H9 (cell line): ENCODE measurements around the gene MAPK6. TPM values are rescaled to one million over a fixed set of nuclear protein-coding genes. Genes with fewer than 3 reads are reported as not detected.

ENCODE experiments used
- DNase-seq: peaks from one replicate; pipeline ENCODE4 v3.0.0-alpha.2; 2017
- H2AFZ ChIP-seq: one replicate; pipeline ENCODE4 v1.6.1; 2013; ENCODE audit warnings: mild to moderate bottlenecking, low read length, control low read depth, moderate library complexity
- H2AK5ac ChIP-seq: 2 replicates; pipeline ENCODE4 v1.6.1; 2013; ENCODE audit warnings: low read length, control low read depth, mixed read lengths; ENCODE audit not compliant: insufficient read length
- H2BK120ac ChIP-seq: one replicate; pipeline ENCODE4 v1.6.1; 2013; ENCODE audit warnings: low read depth, mild to moderate bottlenecking, low read length, control low read depth, inconsistent platforms; ENCODE audit not compliant: poor library complexity, severe bottlenecking
- H2BK12ac ChIP-seq: 2 replicates; pipeline ENCODE4 v1.6.1; 2013; ENCODE audit warnings: low read length, control low read depth, mixed read lengths, low read depth; ENCODE audit not compliant: insufficient read length
- H2BK15ac ChIP-seq: 2 replicates; pipeline ENCODE4 v1.6.1; 2013; ENCODE audit warnings: low read depth, low read length, control low read depth
- H2BK20ac ChIP-seq: one replicate; pipeline ENCODE4 v1.6.1; 2013; ENCODE audit warnings: low read depth, mild to moderate bottlenecking, low read length, control low read depth, inconsistent platforms; ENCODE audit not compliant: poor library complexity, severe bottlenecking
- H2BK5ac ChIP-seq: 2 replicates; pipeline ENCODE4 v1.6.1; 2013; ENCODE audit warnings: low read length, control low read depth, mixed read lengths; ENCODE audit not compliant: insufficient read length
- H3K14ac ChIP-seq: 2 replicates; pipeline ENCODE4 v1.6.1; 2013; ENCODE audit warnings: low read length, control low read depth; ENCODE audit not compliant: insufficient read depth
- H3K18ac ChIP-seq: 2 replicates; pipeline ENCODE4 v1.6.1; 2013; ENCODE audit warnings: low read depth, mild to moderate bottlenecking, mixed read lengths, low read length, control low read depth; ENCODE audit not compliant: insufficient read length
- H3K23ac ChIP-seq: 2 replicates; pipeline ENCODE4 v1.6.1; 2013; ENCODE audit warnings: low read length, control low read depth, mixed read lengths, low read depth; ENCODE audit not compliant: insufficient read length
- H3K23me2 ChIP-seq: 2 replicates; pipeline ENCODE4 v1.6.1; 2013; ENCODE audit warnings: low read depth, mild to moderate bottlenecking, mixed read lengths, low read length, control low read depth; ENCODE audit not compliant: insufficient read length, poor library complexity, severe bottlenecking
- H3K27ac ChIP-seq: 2 replicates; pipeline ENCODE4 v1.5.1; 2013; ENCODE audit warnings: low read length, control low read depth, mixed read lengths, low read depth; ENCODE audit not compliant: insufficient read length
- H3K27me3 ChIP-seq: 2 replicates; pipeline ENCODE4 v1.6.1; 2013; ENCODE audit warnings: low read length, control low read depth, inconsistent platforms; ENCODE audit not compliant: insufficient read depth
- H3K4ac ChIP-seq: 2 replicates; pipeline ENCODE4 v1.6.1; 2013; ENCODE audit warnings: low read depth, mild to moderate bottlenecking, control low read depth, inconsistent platforms, low read length, moderate library complexity
- H3K4me1 ChIP-seq: 2 replicates; pipeline ENCODE4 v1.6.1; 2013; ENCODE audit warnings: low read length, control low read depth, inconsistent platforms; ENCODE audit not compliant: insufficient read depth
- H3K4me2 ChIP-seq: 2 replicates; pipeline ENCODE4 v1.6.1; 2013; ENCODE audit warnings: low read length, control low read depth, mixed read lengths; ENCODE audit not compliant: insufficient read length, insufficient read depth
- H3K56ac ChIP-seq: 2 replicates; pipeline ENCODE4 v1.6.1; 2013; ENCODE audit warnings: low read depth, mild to moderate bottlenecking, mixed read lengths, low read length, control low read depth; ENCODE audit not compliant: insufficient read length
- H3K79me1 ChIP-seq: 2 replicates; pipeline ENCODE4 v1.6.1; 2013; ENCODE audit warnings: low read depth, mild to moderate bottlenecking, moderate library complexity, low read length, control low read depth, inconsistent platforms; ENCODE audit not compliant: insufficient read depth, poor library complexity, severe bottlenecking
- H3K79me2 ChIP-seq: 2 replicates; pipeline ENCODE4 v1.6.1; 2013; ENCODE audit warnings: low read length, control low read depth, inconsistent platforms; ENCODE audit not compliant: insufficient read depth
- H3K9ac ChIP-seq: 2 replicates; pipeline ENCODE4 v1.6.1; 2013; ENCODE audit warnings: low read length, control low read depth, mixed read lengths; ENCODE audit not compliant: insufficient read length; ENCODE audit errors: extremely low read depth
- H3K9me3 ChIP-seq: one replicate; pipeline ENCODE4 v1.6.1; 2013; ENCODE audit warnings: low read depth, low read length, inconsistent platforms; ENCODE audit not compliant: control insufficient read depth
- H3T11ph ChIP-seq: one replicate; pipeline ENCODE4 v1.6.1; 2013; ENCODE audit warnings: mild to moderate bottlenecking, low read length, control low read depth, inconsistent platforms
- H4K20me1 ChIP-seq: one replicate; pipeline ENCODE4 v1.6.1; 2013; ENCODE audit not compliant: control insufficient read depth, insufficient read length, insufficient read depth
- H4K5ac ChIP-seq: 2 replicates; pipeline ENCODE4 v1.6.1; 2013; ENCODE audit warnings: low read depth, mild to moderate bottlenecking, mixed read lengths, low read length, control low read depth; ENCODE audit not compliant: insufficient read length
- H4K8ac ChIP-seq: replicated peaks from 2 replicates; pipeline ENCODE4 v1.6.1; 2013; ENCODE audit warnings: low read length, control low read depth, mixed read lengths, low read depth; ENCODE audit not compliant: insufficient read length
- H4K91ac ChIP-seq: 2 replicates; pipeline ENCODE4 v1.6.1; 2013; ENCODE audit warnings: low read depth, mild to moderate bottlenecking, moderate library complexity, mixed read lengths, low read length, control low read depth; ENCODE audit not compliant: insufficient read length
- H3K27ac Mint-ChIP-seq, 3 experiments: 2 replicates in 2 of 3; 3 replicates in 1 of 3; pipeline ENCODE4 v1.8.0; 2020 to 2021; ENCODE audit warnings: mixed read lengths in 3 of 3, mild to moderate bottlenecking in 1 of 3, moderate library complexity in 1 of 3
- H3K27me3 Mint-ChIP-seq: 2 replicates; pipeline ENCODE4 v1.8.0; 2021; ENCODE audit warnings: low read depth, mild to moderate bottlenecking, moderate library complexity, mixed read lengths
- H3K36me3 Mint-ChIP-seq, 3 experiments: 2 replicates in 2 of 3; 3 replicates in 1 of 3; pipeline ENCODE4 v1.8.0; 2020 to 2021; ENCODE audit warnings: low read depth in 3 of 3, mixed read lengths in 3 of 3; ENCODE audit not compliant: insufficient read depth in 1 of 3
- H3K4me1 Mint-ChIP-seq, 2 experiments: 2 replicates each; pipeline ENCODE4 v1.8.0; 2020; ENCODE audit warnings: mixed read lengths in 2 of 2
- H3K4me3 Mint-ChIP-seq, 2 experiments: 2 replicates in 1 of 2; 3 replicates in 1 of 2; pipeline ENCODE4 v1.8.0; 2020 to 2021; ENCODE audit warnings: mild to moderate bottlenecking in 2 of 2, mixed read lengths in 2 of 2, moderate library complexity in 1 of 2
- H3K9me3 Mint-ChIP-seq, 2 experiments: 2 replicates in 1 of 2; 3 replicates in 1 of 2; pipeline ENCODE4 v1.8.0; 2020; ENCODE audit warnings: mild to moderate bottlenecking in 2 of 2, mixed read lengths in 2 of 2, moderate library complexity in 1 of 2
- WGBS: extraction: QIAGEN DNeasy Blood & Tissue Kit; methylation state at CpG from one replicate; pipeline ENCODE4 v1.1.7; 2013; ENCODE audit warnings: missing lambda C conversion rate, low lambda C conversion rate, mixed read lengths; ENCODE audit not compliant: insufficient read length; ENCODE audit errors: extremely low coverage; 5-methylcytosine and 5-hydroxymethylcytosine counted together
- total RNA-seq: library from RNA; stranded (reverse); gene quantifications from 2 replicates; pipeline ENCODE4 v1.2.1, GENCODE V29; 2021
- TF ChIP-seq, protein P1 (sequence below): fragments of 200-600 bp; sonication (generic); conservative IDR thresholded peaks from 3 replicates; pipeline ENCODE4 v1.8.0; 2021; ENCODE audit warnings: antibody characterized with exemption, mild to moderate bottlenecking

MAPK6 gene
- total RNA-seq, 1 experiment from 2014 or later: 88.6 TPM

DNA sequence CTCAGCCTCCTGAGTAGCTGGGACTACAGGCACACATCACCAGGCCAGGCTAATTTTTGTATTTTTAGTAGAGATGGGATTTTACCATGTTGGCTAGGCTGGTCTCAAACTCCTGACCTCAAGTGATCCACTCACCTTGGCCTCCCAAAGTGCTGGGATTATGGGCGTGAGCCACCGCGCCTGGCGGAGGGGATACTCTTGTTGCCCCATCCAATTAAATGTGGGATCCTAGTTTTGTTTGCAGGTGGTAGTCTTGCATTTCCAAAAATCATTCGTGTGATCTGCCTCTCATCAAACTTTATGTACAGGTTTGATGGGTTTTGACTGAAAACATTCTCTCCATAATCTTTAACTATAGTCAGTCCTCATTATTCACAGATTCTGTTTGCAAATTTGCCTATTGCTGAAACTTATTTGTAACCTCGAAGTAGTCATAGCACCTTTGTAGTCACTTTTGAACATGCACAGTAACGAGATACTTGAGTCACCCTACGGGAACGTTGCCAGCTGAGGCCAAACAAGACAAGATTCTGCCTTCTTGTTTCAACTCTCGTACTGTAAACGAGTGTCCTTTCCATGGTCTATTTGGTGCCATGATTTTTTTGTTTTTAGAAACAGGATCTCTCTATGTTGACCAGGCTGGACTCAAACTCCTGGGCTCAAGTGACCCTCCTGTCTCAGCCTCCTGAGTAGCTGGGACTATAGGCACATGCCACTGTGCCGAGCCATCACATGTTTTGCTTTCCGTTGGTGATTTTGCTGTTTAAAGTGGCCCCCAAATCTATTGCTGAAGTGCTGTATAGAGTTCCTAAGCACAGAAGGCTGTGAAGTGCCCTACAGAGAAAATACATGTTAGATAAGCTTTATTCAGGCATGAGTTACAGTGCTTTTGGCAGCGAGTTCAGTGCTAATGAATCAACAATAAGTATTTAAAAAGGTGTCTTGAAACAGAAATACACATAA is 8.1 kb upstream of the MAPK6 start:
- Histone ChIP-seq H4K8ac (no peak overlapping the region), H3K4me1 (no peaks in the 10 kb centered on the region), H3T11ph (no peak overlapping the region), H2BK20ac (no peak overlapping the region), H2AK5ac (no peak overlapping the region), H3K79me1 (no peaks in the 10 kb centered on the region), H3K23me2 (no peaks in the 10 kb centered on the region), H2BK15ac (no peak overlapping the region), H3K27ac (no peak overlapping the region), H4K20me1 (no peaks in the 10 kb centered on the region), H2AFZ (no peak overlapping the region), H3K9ac (no peak overlapping the region), H4K5ac (no peak overlapping the region), H4K91ac (no peak overlapping the region), H2BK120ac (no peak overlapping the region), H3K79me2 (no peaks in the 10 kb centered on the region), H3K14ac (no peak overlapping the region), H3K23ac (no peak overlapping the region), H3K27me3 (no peaks in the 10 kb centered on the region), H3K4me2 (no peak overlapping the region), H2BK5ac (no peak overlapping the region), H3K9me3 (no peaks in the 10 kb centered on the region), H3K18ac (no peak overlapping the region), H3K56ac (no peak overlapping the region), H2BK12ac (no peak overlapping the region), H3K4ac (no peak overlapping the region)
- H3K36me3 Mint-ChIP-seq: no peaks in the 10 kb centered on the region
- no peaks in the 10 kb centered on the region for H3K27me3 Mint-ChIP-seq
- peaks cover 0 to 3% of the 10 kb centered on the region in 2 experiments; a peak in 1 of 4 replicates for H3K4me1 Mint-ChIP-seq
- H3K9me3 Mint-ChIP-seq: no peaks in the 10 kb centered on the region
- H3K27ac Mint-ChIP-seq: no peak overlapping the region
- H3K4me3 Mint-ChIP-seq: no peak overlapping the region
- TF ChIP-seq, protein P1, sequence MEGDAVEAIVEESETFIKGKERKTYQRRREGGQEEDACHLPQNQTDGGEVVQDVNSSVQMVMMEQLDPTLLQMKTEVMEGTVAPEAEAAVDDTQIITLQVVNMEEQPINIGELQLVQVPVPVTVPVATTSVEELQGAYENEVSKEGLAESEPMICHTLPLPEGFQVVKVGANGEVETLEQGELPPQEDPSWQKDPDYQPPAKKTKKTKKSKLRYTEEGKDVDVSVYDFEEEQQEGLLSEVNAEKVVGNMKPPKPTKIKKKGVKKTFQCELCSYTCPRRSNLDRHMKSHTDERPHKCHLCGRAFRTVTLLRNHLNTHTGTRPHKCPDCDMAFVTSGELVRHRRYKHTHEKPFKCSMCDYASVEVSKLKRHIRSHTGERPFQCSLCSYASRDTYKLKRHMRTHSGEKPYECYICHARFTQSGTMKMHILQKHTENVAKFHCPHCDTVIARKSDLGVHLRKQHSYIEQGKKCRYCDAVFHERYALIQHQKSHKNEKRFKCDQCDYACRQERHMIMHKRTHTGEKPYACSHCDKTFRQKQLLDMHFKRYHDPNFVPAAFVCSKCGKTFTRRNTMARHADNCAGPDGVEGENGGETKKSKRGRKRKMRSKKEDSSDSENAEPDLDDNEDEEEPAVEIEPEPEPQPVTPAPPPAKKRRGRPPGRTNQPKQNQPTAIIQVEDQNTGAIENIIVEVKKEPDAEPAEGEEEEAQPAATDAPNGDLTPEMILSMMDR: no peak
- DNase-seq: no peak
- no CpG with 5 or more reads among the region's 14 CpGs for WGBS
